VCaP (cell line): ENCODE measurements around the gene NHERF1.

Source experiments
- H3K27ac ChIP-seq: fragments of 450-650 bp; 2 replicates; pipeline ENCODE4 v1.5.1; 2017
- CTCF ChIP-seq: fragments of 450-650 bp; conservative IDR thresholded peaks from 2 replicates; pipeline ENCODE4 v1.5.1; 2017; ENCODE audit warnings: mild to moderate bottlenecking, moderate library complexity

NHERF1 gene

DNA sequence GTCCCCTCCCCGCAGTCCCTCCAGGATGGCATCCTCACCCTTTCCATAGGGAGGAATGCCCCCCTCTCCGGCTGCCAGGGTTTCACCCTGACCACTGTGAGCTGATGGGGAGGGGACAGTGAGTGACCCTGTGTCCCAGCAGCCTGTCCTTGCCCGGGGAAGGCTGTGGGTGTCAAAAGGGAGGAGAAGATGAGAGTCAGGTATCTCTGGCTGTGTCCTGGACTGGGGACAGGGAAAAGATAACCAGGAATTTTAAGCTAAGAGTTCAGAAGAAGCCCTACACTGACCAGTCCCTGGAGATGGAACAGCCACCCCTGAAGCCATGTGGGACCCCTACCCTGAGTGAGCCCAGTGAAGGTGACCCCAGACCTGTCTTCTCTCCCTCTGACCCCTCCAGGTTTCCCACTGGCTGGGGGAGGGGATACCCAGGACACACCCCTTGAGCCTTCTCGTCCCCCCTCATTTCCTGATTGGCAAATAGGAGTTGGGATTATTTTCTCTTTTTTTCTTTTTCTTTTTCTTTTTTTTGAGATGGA lies 16.4 kb downstream of the NHERF1 start:
- no peak overlapping the region for H3K27ac ChIP-seq
- TF ChIP-seq CTCF, result no peak

DNA sequence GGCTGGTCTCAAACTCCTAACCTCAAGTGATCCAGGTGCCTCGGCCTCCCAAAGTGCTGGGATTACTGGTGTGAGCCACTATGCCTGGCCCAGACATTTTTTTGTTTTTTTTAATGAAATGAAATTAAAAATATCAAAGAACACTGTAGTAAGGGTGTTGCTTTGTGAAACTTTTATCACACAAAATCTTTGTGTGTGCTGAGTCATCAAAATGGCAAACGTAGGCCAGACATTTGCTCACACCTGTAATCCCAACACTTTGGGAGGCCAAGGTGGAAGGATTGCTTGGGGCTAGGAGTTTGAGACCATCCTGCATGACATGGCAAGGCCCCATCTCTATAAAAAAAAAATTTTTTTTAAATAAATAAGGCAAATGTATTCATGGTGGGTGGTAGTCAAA lies 18.0 kb downstream of the NHERF1 start:
- TF ChIP-seq CTCF, result no peak
- H3K27ac ChIP-seq, result no peak overlapping the region

DNA sequence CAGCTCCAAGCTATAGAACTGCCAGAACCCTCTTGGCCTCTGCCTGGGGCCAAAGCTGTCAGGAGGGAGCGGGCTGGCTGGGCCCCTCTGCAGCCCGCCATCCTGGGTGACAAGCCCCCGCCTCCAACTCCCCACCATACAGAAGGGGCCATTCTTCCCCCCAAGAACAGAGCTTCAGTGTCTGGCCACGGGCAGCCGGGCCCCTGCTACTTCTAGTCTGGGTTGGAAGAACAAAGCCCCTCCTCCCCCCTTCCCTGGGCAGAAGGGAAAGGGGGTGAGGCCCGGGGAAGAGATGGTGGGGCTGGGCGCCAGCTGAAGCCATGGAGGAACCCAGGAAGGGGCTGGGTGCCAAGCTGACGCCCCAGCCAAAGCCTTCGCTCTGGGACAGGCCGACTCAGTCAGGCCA lies 18.7 kb downstream of the NHERF1 start:
- H3K27ac ChIP-seq, result no peak overlapping the region
- no peak for TF ChIP-seq CTCF

GRCh38 chr17:74768069-74768762 lies 19.8 kb downstream of the NHERF1 start:
- peak overlapping the region; percentile 2; the same call in 1 of the 2 replicates for H3K27ac ChIP-seq
- TF ChIP-seq CTCF, result no peak

GRCh38 chr17:74768763-74769114 lies 20.3 kb downstream of the NHERF1 start:
- no peak for TF ChIP-seq CTCF
- peak overlapping the region; percentile 62 for H3K27ac ChIP-seq

GRCh38 chr17:74769266-74769855 lies 20.9 kb downstream of the NHERF1 start:
- H3K27ac ChIP-seq, result peak overlapping the region; percentile 62
- no peak for TF ChIP-seq CTCF

- TF ChIP-seq CTCF, result no peak
- H3K27ac ChIP-seq, result peak overlapping the region; percentile 62
Observed at GRCh38 chr17:74769856-74770497, 21.5 kb downstream of the NHERF1 start.
